GM23248 (cell line): ENCODE data around the gene IHH. TPM values are rescaled to one million over a fixed set of nuclear protein-coding genes. Genes with fewer than 3 reads are reported as not detected.

Source experiments
- DNase-seq: peaks from one replicate; pipeline ENCODE4 v3.0.0-alpha.2; 2015
- H2AFZ ChIP-seq: fragments of 200-600 bp; sonication (generic); 2 replicates; pipeline ENCODE4 v1.6.1; 2016; ENCODE audit warnings: antibody characterized with exemption
- H3F3A ChIP-seq: fragments of 200-600 bp; sonication (generic); 2 replicates; pipeline ENCODE4 v1.6.1; 2016; ENCODE audit warnings: mild to moderate bottlenecking, antibody characterized with exemption, mixed run types; ENCODE audit not compliant: insufficient read depth
- H3K27ac ChIP-seq: fragments of 200-600 bp; sonication (generic); 2 replicates; pipeline ENCODE4 v1.5.1; 2016; ENCODE audit warnings: mild to moderate bottlenecking
- H3K27me3 ChIP-seq: fragments of 200-600 bp; sonication (generic); replicated peaks from 2 replicates; pipeline ENCODE4 v1.6.1; 2016; ENCODE audit warnings: mild to moderate bottlenecking; ENCODE audit not compliant: insufficient read depth
- H3K36me3 ChIP-seq: fragments of 200-600 bp; sonication (generic); 2 replicates; pipeline ENCODE4 v1.6.1; 2016; ENCODE audit warnings: low read depth, mild to moderate bottlenecking
- H3K4me1 ChIP-seq: fragments of 200-600 bp; sonication (generic); 2 replicates; pipeline ENCODE4 v1.6.1; 2016; ENCODE audit warnings: mild to moderate bottlenecking; ENCODE audit not compliant: insufficient read depth
- H3K4me2 ChIP-seq: fragments of 200-600 bp; sonication (generic); one replicate; pipeline ENCODE4 v1.6.1; 2016; ENCODE audit warnings: mild to moderate bottlenecking; ENCODE audit not compliant: unreplicated experiment
- H3K4me3 ChIP-seq: fragments of 200-600 bp; sonication (generic); 2 replicates; pipeline ENCODE4 v1.5.1; 2016; ENCODE audit warnings: mild to moderate bottlenecking
- H3K79me2 ChIP-seq: fragments of 200-600 bp; sonication (generic); 2 replicates; pipeline ENCODE4 v1.6.1; 2016; ENCODE audit warnings: mild to moderate bottlenecking; ENCODE audit not compliant: insufficient read depth
- H3K9ac ChIP-seq: fragments of 200-600 bp; sonication (generic); 2 replicates; pipeline ENCODE4 v1.6.1; 2016; ENCODE audit warnings: mild to moderate bottlenecking
- H3K9me2 ChIP-seq: fragments of 200-600 bp; sonication (generic); 2 replicates; pipeline ENCODE4 v1.6.1; 2016; ENCODE audit warnings: mixed run types, mild to moderate bottlenecking, moderate library complexity; ENCODE audit not compliant: insufficient read depth
- H3K9me3 ChIP-seq: fragments of 200-600 bp; sonication (generic); one replicate; pipeline ENCODE4 v1.6.1; 2017; ENCODE audit warnings: low read depth
- H4K20me1 ChIP-seq: fragments of 200-600 bp; sonication (generic); 2 replicates; pipeline ENCODE4 v1.6.0; 2016; ENCODE audit not compliant: insufficient read depth
- EZH2 ChIP-seq: fragments of 200-600 bp; sonication (generic); IDR thresholded peaks from 2 replicates; pipeline ENCODE4 v1.6.1; 2018; ENCODE audit warnings: antibody characterized with exemption, mild to moderate bottlenecking; ENCODE audit not compliant: insufficient read depth, poor library complexity, severe bottlenecking
- EZH2phosphoT487 ChIP-seq: fragments of 200-600 bp; sonication (generic); IDR thresholded peaks from 2 replicates; pipeline ENCODE4 v1.6.1; 2018; ENCODE audit warnings: antibody characterized with exemption, moderate library complexity, mild to moderate bottlenecking, low read depth; ENCODE audit not compliant: insufficient read depth
- WGBS, 2 experiments: methylation state at CpG; one replicate each; pipeline ENCODE4 v1.1.6; 2015 to 2017; ENCODE audit warnings: low lambda C conversion rate in 2 of 2, low coverage in 1 of 2; ENCODE audit errors: missing lambda C conversion rate in 2 of 2; 5-methylcytosine and 5-hydroxymethylcytosine counted together
- in situ Hi-C: fragments of 300-500 bp; cut with MboI; formaldehyde crosslinking; loops from 2 replicates; pipeline ENCODE4 v1.15.0; 2020
- polyA plus RNA-seq: library from polyadenylated mRNA; unstranded; fragments of >200 nt; fragmentation: Nextera tagmentation; extraction: Ambion mirVana; gene quantifications from 2 replicates; pipeline ENCODE4 v1.2.1, GENCODE V29; 2016
- total RNA-seq: library from RNA; depleted of rRNA; stranded (reverse); fragments of >200 nt; shearing (Covaris generic); gene quantifications from 2 replicates; pipeline ENCODE4 v1.2.3, GENCODE V29; 2014

IHH gene
- total and polyA plus RNA-seq, 2 experiments from 2014 or later = not detected

- 70 to 78% methylated on average over 11 of the region's 11 CpGs for WGBS, 2 experiments
- H3K9ac ChIP-seq = no peak overlapping the region
- no peaks in the 10 kb centered on the region for H3K36me3 ChIP-seq
- no peak overlapping the region for H3K4me2 ChIP-seq
- in situ Hi-C loops = no loop called here
- H3F3A ChIP-seq = no peaks in the 10 kb centered on the region
- no peaks in the 10 kb centered on the region for H3K4me1 ChIP-seq
- TF ChIP-seq EZH2phosphoT487 = no peak
- TF ChIP-seq EZH2 = no peak
- H3K4me3 ChIP-seq = no peak overlapping the region
- no peaks in the 10 kb centered on the region for H3K79me2 ChIP-seq
- H3K9me3 ChIP-seq = no peaks in the 10 kb centered on the region
- H3K27ac ChIP-seq = no peak overlapping the region
- no peak for DNase-seq
- H3K27me3 ChIP-seq = peaks cover 30% of the 10 kb centered on the region
- no peaks in the 10 kb centered on the region for H4K20me1 ChIP-seq
- no peak overlapping the region for H2AFZ ChIP-seq
- H3K9me2 ChIP-seq = no peaks in the 10 kb centered on the region
Measured at GRCh38 chr2:219020604-219021365, 39.9 kb downstream of the IHH start.

- Histone ChIP-seq H3F3A (no peaks in the 10 kb centered on the region), H3K9me3 (no peaks in the 10 kb centered on the region), H2AFZ (no peak overlapping the region), H3K36me3 (no peaks in the 10 kb centered on the region), H3K27ac (no peak overlapping the region), H3K79me2 (no peaks in the 10 kb centered on the region), H3K4me2 (no peak overlapping the region), H3K4me3 (no peak overlapping the region), H3K27me3 (peaks cover 19% of the 10 kb centered on the region), H3K9me2 (no peaks in the 10 kb centered on the region), H4K20me1 (no peaks in the 10 kb centered on the region), H3K9ac (no peak overlapping the region), H3K4me1 (no peaks in the 10 kb centered on the region)
- in situ Hi-C loops = no loop called here
- TF ChIP-seq EZH2phosphoT487 = no peak
- no peak for TF ChIP-seq EZH2
- DNase-seq = no peak
- 38 to 43% methylated on average over 6 of the region's 6 CpGs for WGBS, 2 experiments
Measured at GRCh38 chr2:219019436-219019835, 41.3 kb downstream of the IHH start.

GRCh38 chr2:219018726-219019125 is 42.0 kb downstream of the IHH start:
- H3K4me3 ChIP-seq = no peak overlapping the region
- in situ Hi-C loops = no loop called here
- no peaks in the 10 kb centered on the region for H3K9me2 ChIP-seq
- no peaks in the 10 kb centered on the region for H4K20me1 ChIP-seq
- no peak overlapping the region for H3K4me2 ChIP-seq
- no peak overlapping the region for H3K27ac ChIP-seq
- H2AFZ ChIP-seq = no peak overlapping the region
- no peaks in the 10 kb centered on the region for H3F3A ChIP-seq
- H3K9ac ChIP-seq = no peak overlapping the region
- H3K4me1 ChIP-seq = no peaks in the 10 kb centered on the region
- DNase-seq = no peak
- WGBS, 2 experiments = 65 to 73% methylated on average over 10 of the region's 10 CpGs
- no peaks in the 10 kb centered on the region for H3K79me2 ChIP-seq
- H3K36me3 ChIP-seq = no peaks in the 10 kb centered on the region
- no peaks in the 10 kb centered on the region for H3K9me3 ChIP-seq
- TF ChIP-seq EZH2phosphoT487 (no peak), EZH2 (no peak)
- H3K27me3 ChIP-seq = peaks cover 15% of the 10 kb centered on the region

GRCh38 chr2:219018286-219018685 is 42.4 kb downstream of the IHH start:
- H4K20me1 ChIP-seq = no peaks in the 10 kb centered on the region
- H3F3A ChIP-seq = no peaks in the 10 kb centered on the region
- no peak overlapping the region for H3K4me3 ChIP-seq
- no peak overlapping the region for H3K27ac ChIP-seq
- no peak overlapping the region for H2AFZ ChIP-seq
- peaks cover 14% of the 10 kb centered on the region for H3K27me3 ChIP-seq
- no peak overlapping the region for H3K9ac ChIP-seq
- no peaks in the 10 kb centered on the region for H3K9me3 ChIP-seq
- no peaks in the 10 kb centered on the region for H3K36me3 ChIP-seq
- in situ Hi-C loops = no loop called here
- no peaks in the 10 kb centered on the region for H3K4me1 ChIP-seq
- TF ChIP-seq EZH2phosphoT487 = no peak
- no peak for TF ChIP-seq EZH2
- no peak overlapping the region for H3K4me2 ChIP-seq
- DNase-seq = no peak
- no peaks in the 10 kb centered on the region for H3K9me2 ChIP-seq
- H3K79me2 ChIP-seq = no peaks in the 10 kb centered on the region
- WGBS, 2 experiments = 48 to 56% methylated on average over 7 of the region's 7 CpGs
